Upper lobe of right lung (tissue), 1 donor: ENCODE measurements around the gene MAB21L4. TPM values are rescaled to one million over a fixed set of nuclear protein-coding genes. Genes with fewer than 3 reads are reported as not detected.

Experiments
- ATAC-seq: fragments of 200-7000 bp; cut with Tn5 transposase; one replicate; pipeline ENCODE4 v1.9.1; 2020; ENCODE audit warnings: mild to moderate bottlenecking, moderate library complexity
- DNase-seq: peaks from one replicate; pipeline ENCODE4 v3.0.0-alpha.2; 2020
- H3K27ac ChIP-seq: fragments of 200-600 bp; one replicate; pipeline ENCODE4 v1.8.0; 2022
- H3K27me3 ChIP-seq: fragments of 200-600 bp; one replicate; pipeline ENCODE4 v1.8.0; 2022; ENCODE audit warnings: mild to moderate bottlenecking
- H3K36me3 ChIP-seq: fragments of 200-600 bp; one replicate; pipeline ENCODE4 v1.8.0; 2022
- H3K4me1 ChIP-seq: fragments of 200-600 bp; one replicate; pipeline ENCODE4 v1.8.0; 2022
- H3K4me3 ChIP-seq: fragments of 200-600 bp; one replicate; pipeline ENCODE4 v1.8.0; 2022; ENCODE audit warnings: mild to moderate bottlenecking
- H3K9me3 ChIP-seq: fragments of 200-600 bp; one replicate; pipeline ENCODE4 v1.8.0; 2022
- intact Hi-C: fragments of 100-400 bp; cut with DNase I; formaldehyde crosslinking; loops from one replicate; pipeline ENCODE4 v1.11.0; 2022
- total RNA-seq: library from RNA; stranded (reverse); fragmentation: NEBNext Ultra II Directional; extraction: Animal tissue kit (Norgen Biotek cat#: 25700); gene quantifications from one replicate; pipeline ENCODE4 v1.2.1, GENCODE V29; 2021
- TF ChIP-seq, protein P1 (sequence below): fragments of 200-600 bp; IDR thresholded peaks from one replicate; pipeline ENCODE4 v1.8.0; 2022; ENCODE audit warnings: antibody characterized with exemption
- donor health status: DM: no; HTN: yes; CAD: no; lungs with severe emphysema.

MAB21L4 gene
- total RNA-seq, 1 donor from 2014 or later = 22.2 TPM

DNA sequence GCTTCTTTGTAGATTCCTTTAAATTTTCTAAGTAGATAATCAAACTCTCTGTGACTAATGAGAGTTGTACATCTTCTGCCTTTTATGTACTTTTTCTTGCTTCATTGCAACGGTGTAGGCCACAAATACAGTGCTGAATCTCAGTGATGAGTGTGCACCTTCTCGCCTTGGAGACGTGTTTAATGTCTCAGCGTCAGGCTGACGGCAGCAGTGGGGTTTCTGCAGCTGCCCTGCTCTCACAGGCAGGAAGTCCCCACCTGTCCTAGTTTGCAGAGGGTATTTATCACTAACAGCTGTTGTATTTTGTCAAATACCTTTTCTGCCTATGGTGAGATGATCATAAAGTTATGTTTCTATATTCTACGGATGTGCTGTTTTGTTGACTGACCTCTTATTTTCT is 14.0 kb downstream of the MAB21L4 start:
- no peaks in the 10 kb centered on the region for H3K9me3 ChIP-seq
- H3K4me3 ChIP-seq = no peak overlapping the region
- no peaks in the 10 kb centered on the region for H3K27me3 ChIP-seq
- H3K4me1 ChIP-seq = no peaks in the 10 kb centered on the region
- TF ChIP-seq, protein P1, sequence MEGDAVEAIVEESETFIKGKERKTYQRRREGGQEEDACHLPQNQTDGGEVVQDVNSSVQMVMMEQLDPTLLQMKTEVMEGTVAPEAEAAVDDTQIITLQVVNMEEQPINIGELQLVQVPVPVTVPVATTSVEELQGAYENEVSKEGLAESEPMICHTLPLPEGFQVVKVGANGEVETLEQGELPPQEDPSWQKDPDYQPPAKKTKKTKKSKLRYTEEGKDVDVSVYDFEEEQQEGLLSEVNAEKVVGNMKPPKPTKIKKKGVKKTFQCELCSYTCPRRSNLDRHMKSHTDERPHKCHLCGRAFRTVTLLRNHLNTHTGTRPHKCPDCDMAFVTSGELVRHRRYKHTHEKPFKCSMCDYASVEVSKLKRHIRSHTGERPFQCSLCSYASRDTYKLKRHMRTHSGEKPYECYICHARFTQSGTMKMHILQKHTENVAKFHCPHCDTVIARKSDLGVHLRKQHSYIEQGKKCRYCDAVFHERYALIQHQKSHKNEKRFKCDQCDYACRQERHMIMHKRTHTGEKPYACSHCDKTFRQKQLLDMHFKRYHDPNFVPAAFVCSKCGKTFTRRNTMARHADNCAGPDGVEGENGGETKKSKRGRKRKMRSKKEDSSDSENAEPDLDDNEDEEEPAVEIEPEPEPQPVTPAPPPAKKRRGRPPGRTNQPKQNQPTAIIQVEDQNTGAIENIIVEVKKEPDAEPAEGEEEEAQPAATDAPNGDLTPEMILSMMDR = no peak
- no peak overlapping the region for H3K27ac ChIP-seq
- no peak for ATAC-seq
- no peaks in the 10 kb centered on the region for H3K36me3 ChIP-seq
- DNase-seq = no peak
- intact Hi-C loops = no loop called here

DNA sequence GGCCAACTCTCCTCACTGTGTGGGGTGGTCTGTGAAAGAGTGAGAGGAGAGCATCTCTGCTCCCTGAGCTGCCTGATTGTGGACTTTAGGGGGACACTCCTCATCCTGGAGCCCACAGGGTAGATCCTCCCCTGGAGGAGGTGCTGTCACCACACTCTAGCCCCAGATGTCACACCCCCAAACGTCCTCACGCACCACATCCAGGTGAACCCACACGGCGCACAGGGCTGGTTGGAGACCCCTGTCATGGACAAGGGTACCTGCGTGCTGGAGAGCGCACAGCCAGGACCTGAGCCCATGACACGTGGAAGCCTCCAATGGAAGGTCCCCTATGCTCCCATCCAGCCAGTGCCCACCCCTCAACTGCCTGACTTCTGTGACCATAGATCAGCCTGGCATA is 16.9 kb downstream of the MAB21L4 start:
- TF ChIP-seq, protein P1 = no peak
- no peaks in the 10 kb centered on the region for H3K27me3 ChIP-seq
- no peaks in the 10 kb centered on the region for H3K36me3 ChIP-seq
- DNase-seq = peak; percentile 46
- H3K4me1 ChIP-seq = no peaks in the 10 kb centered on the region
- intact Hi-C loops = no loop called here
- no peak overlapping the region for H3K4me3 ChIP-seq
- ATAC-seq = no peak
- no peak overlapping the region for H3K27ac ChIP-seq
- no peaks in the 10 kb centered on the region for H3K9me3 ChIP-seq

DNA sequence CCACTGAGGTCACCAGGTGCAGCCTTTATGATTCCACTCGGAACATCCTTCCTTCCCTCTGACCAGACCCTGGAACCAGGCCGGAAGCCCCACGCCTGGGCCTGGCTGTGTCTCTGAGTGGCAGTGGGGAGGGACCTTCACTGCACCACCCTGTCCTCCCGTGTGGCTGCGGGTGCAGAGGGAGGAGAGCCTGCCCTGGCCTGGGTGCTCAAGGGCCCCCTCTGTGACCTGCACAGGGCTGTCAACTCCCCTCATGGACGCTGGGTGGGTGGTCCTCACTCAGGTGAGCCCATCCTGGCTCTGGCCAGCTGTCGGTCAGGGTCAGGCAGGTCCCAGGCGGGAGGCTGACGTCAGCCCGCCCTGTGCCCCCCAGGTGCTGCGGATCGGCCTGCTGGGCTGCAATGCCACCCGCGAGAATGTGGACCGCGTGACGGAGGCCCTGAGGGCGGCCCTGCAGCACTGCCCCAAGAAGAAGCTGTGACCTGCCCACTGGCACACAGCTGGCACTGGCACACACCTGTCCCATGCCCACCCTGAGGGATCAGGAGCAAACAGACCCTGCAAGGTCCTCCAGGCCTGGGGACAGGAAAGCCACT is 17.5 kb downstream of the MAB21L4 start:
- Histone ChIP-seq H3K4me3 (no peak overlapping the region), H3K27me3 (no peaks in the 10 kb centered on the region), H3K36me3 (no peaks in the 10 kb centered on the region), H3K4me1 (no peaks in the 10 kb centered on the region), H3K9me3 (no peaks in the 10 kb centered on the region), H3K27ac (no peak overlapping the region)
- intact Hi-C loops = no loop called here
- peak; percentile 4 for ATAC-seq
- TF ChIP-seq, protein P1 = no peak
- peak; percentile 61 for DNase-seq

DNA sequence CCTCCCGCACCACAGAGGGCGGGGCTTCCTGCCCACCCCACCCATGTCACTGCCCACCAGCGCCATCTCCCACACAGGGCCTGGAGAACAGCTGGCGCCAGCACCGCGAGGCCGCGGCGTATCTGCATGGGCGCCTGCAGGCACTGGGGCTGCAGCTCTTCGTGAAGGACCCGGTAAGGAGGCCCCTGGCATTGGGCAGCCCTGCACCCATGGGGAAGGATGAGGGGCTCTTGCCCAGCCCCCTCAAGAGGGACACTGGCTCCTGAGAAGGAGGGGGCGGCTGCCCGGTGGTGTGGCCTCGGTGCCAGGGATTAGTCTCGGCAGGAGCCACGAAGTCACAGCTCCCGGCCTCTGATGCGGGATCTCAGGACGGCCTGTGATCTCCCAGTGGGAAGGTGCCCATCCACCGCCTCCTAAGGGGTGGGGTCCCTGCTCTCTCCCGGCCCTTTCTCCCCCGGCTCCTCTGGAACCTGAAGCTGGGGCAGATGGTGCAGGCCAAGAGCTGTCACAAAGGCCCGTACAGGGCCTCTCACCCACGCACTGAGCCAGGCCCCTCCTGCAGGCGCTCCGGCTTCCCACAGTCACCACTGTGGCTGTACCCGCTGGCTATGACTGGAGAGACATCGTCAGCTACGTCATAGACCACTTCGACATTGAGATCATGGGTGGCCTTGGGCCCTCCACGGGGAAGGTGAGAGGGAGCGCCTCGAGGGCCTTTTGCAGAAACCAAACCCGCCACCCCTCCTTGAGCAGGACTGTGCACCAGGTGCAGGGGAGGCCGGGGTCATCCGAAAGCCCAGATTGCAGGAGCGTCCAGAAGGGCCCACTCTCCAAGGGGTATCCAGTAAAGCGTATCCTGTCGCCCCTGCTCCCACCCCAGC is 18.3 kb downstream of the MAB21L4 start:
- Histone ChIP-seq H3K4me3 (no peak overlapping the region), H3K27me3 (no peaks in the 10 kb centered on the region), H3K9me3 (no peaks in the 10 kb centered on the region), H3K4me1 (no peaks in the 10 kb centered on the region), H3K27ac (no peak overlapping the region), H3K36me3 (no peaks in the 10 kb centered on the region)
- peak; percentile 61 for DNase-seq
- TF ChIP-seq, protein P1 = no peak
- intact Hi-C loops = no loop called here
- ATAC-seq = no peak

DNA sequence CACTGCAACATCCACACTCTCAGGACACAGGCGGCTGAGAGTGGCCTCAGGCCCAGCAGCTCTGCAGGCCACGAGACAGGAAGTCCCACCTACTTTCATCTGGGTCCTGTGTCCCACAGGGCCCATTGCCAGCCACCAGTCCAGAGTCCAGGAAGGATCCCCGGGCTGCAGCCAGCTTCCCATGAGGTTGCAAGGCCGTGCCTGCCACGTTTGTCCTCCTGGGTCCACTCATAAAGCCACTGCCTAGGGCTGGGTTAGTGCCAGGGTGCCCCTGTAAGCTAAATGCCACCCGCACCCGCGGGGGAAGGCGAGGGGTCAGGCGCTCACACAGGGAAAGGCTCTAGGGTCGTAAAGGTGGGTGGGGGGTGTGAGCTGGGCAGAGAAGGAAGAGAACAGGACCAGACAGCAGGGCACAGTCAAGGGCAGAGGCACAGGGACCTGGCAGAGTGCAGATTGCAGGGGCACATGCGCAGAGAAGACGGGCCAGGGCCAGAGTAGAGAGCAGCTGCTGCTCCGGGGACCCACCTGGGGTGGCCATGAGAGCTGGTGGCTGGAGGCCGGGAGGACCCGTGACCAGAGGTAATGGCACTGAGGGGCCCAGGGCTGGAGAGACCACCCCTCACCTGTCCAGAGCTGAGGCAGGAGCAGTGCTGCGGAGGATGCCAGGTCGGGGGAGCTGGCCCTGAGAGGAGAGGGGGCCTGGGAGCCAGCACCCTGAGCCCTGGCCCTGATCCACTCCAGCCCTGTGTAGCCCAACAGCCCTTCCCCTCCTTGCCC is 19.3 kb downstream of the MAB21L4 start:
- no peak overlapping the region for H3K4me3 ChIP-seq
- no peaks in the 10 kb centered on the region for H3K4me1 ChIP-seq
- intact Hi-C loops = no loop called here
- H3K27me3 ChIP-seq = no peaks in the 10 kb centered on the region
- no peak for ATAC-seq
- no peaks in the 10 kb centered on the region for H3K36me3 ChIP-seq
- DNase-seq = no peak
- TF ChIP-seq, protein P1 = no peak
- no peak overlapping the region for H3K27ac ChIP-seq
- no peaks in the 10 kb centered on the region for H3K9me3 ChIP-seq
